GM20431 (cell line): ENCODE results near the gene JAKMIP1.

Experiments
- in situ Hi-C: fragments of 300-500 bp; cut with MseI, MboI; formaldehyde crosslinking; loops from one replicate; pipeline ENCODE4 v1.15.0; 2020; ENCODE audit warnings: low sequenced_read_pairs; ENCODE audit not compliant: unreplicated experiment

Gene JAKMIP1

DNA sequence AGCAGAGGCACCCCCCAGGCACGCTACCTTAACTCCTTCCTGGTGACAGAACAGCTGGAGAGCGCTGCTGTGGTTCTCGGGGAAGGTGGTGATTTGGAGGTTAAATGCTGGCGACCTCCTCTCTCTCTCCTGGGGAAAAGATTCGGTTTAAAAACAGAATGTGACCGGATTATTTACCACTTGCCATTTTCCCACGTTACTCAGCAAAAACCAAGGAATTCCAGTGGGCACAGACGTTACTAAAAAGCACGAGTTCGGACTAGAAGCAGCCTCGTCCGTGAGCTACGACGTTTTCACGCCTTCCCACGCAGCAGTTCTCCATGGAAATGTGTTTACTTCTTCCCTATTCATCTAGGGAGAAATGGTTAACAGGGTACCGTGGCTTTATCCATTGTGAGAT, 149.8 kb downstream of the JAKMIP1 start:
- in situ Hi-C loops = no loop called here

GRCh38 chr4:6049985-6050384, 150.4 kb downstream of the JAKMIP1 start:
- in situ Hi-C loops = no loop called here

- in situ Hi-C loops = no loop called here
Measured at GRCh38 chr4:6049278-6049677, 151.1 kb downstream of the JAKMIP1 start.

DNA sequence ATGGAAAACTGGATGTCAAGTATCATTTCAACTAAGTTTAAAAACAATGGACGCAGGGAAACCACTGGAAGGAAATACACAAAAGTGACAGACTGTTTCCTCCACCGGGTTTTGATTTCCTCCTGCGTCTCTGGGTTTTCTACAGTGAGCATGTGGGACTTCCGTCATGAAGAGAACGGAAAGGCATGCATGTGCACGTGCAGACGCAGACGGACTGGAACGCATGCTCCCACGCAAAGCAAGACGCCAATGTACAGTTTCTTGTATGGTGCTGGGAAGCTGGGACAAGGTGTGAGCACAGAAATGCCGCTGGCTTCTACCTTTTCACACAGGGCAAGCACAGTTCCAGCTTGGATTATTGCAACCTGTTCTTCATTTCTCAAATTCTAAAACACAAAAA, 151.8 kb downstream of the JAKMIP1 start:
- in situ Hi-C loops = no loop called here

GRCh38 chr4:6047130-6047673, 153.1 kb downstream of the JAKMIP1 start:
- in situ Hi-C loops = no loop called here

GRCh38 chr4:6046526-6047129, 153.7 kb downstream of the JAKMIP1 start:
- in situ Hi-C loops = no loop called here

DNA sequence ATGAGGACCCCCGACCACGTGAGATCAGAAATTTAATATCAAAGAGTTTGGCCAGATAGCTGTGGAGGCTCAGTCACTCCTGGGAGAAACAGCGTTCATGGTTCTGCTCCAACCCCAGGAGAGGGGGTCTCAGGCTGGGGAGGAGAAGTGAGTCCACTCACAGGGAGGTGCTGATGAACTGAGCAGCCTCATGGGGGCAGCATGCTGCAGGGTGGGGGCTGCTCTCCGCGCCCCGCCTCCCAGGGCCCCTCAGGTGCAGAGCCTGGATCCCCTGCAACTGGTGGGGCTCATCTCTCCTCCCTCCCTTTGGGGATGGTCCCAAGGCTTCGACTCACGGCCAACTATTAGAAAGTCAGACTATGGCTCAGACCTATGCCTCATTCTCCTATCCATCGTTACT, 155.5 kb downstream of the JAKMIP1 start:
- in situ Hi-C loops = no loop called here

DNA sequence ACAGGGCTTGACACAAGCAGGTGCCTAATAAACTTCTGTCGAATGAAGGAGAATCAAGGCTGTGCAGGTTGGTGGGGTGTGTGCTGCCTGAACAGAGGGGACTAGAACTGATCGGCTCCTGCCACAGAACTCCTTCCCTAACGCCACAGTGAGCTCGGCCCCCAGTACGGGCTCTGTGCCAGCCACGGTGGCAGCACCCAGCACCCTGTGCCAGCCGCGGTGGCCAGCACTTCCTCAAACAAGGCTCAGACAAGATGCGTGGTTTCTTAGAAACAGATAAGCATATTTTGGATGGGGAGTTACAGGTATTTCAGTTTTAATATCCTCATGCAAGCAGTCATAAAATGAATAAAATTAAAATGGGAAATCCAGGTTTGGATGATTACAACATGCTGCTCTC, 156.1 kb downstream of the JAKMIP1 start:
- in situ Hi-C loops = no loop called here

- in situ Hi-C loops = no loop called here
Measured at GRCh38 chr4:6043843-6044242, 156.5 kb downstream of the JAKMIP1 start.

GRCh38 chr4:6043188-6043587, 157.2 kb downstream of the JAKMIP1 start:
- in situ Hi-C loops = no loop called here

- in situ Hi-C loops = no loop called here
Measured at GRCh38 chr4:6042293-6043063, 157.9 kb downstream of the JAKMIP1 start.

DNA sequence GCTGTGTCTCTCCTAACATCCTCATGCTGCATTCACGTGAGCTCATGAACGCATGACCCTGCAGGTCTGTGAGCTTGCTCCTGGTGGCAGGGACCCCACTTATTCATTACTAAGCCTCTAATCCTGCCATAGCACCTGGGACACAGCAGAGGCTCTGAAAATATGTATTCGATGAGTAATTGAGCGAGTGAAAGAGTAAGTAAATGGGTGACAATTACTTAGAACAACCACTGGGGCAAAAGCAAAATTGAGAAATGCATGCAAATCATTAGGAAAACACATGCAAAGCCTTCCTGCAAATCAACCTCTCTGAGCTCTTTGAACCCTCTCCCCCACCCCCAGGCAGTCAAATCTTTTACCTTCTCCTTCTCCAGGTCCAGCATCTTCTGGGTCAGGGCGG, 158.5 kb downstream of the JAKMIP1 start:
- in situ Hi-C loops = no loop called here

GRCh38 chr4:6038711-6039110, 161.6 kb downstream of the JAKMIP1 start:
- in situ Hi-C loops = no loop called here

GRCh38 chr4:6035786-6036185, 164.6 kb downstream of the JAKMIP1 start:
- in situ Hi-C loops = no loop called here

DNA sequence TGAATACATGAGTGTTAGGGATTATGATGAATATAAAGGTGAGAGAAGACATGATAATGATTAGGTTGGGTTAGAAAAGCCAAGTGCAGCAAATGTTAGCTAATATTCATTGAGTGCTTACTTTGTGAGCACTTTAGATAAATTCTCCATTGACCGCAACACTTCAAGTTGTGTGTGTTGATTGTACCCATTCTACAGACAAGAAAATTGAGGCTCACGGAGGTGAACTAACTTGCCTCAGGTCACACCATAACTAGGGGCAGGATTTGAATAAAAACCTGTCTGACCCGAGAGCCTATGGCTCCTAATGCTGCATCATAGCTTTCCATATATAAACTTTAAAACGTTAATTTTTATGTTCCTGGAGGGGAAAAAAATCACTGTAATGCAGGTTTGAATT, 167.0 kb downstream of the JAKMIP1 start:
- in situ Hi-C loops = no loop called here

- in situ Hi-C loops = no loop called here
Measured at GRCh38 chr4:6032249-6033244, 167.8 kb downstream of the JAKMIP1 start.

- in situ Hi-C loops = no loop called here
Measured at GRCh38 chr4:6031846-6032245, 168.5 kb downstream of the JAKMIP1 start.

DNA sequence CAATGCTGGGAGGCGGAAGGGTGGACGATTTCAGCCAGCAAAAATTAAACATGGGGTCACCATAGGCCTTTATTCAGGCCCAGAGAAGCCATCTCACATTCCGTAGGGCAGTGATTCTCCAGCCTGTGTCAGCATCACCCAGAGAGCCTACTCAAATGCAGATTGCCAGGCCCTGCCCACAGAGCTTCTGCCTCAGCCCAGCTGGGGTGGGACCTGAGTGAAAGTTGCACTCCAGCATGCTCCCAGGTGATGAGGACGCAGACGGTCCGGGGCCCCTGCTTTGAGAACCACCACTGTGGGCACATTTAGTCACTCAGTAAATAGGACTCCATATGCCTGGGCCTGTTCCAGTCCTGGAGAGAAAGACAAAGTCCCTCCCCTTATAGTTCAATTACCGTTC, 169.7 kb downstream of the JAKMIP1 start:
- in situ Hi-C loops = no loop called here

DNA sequence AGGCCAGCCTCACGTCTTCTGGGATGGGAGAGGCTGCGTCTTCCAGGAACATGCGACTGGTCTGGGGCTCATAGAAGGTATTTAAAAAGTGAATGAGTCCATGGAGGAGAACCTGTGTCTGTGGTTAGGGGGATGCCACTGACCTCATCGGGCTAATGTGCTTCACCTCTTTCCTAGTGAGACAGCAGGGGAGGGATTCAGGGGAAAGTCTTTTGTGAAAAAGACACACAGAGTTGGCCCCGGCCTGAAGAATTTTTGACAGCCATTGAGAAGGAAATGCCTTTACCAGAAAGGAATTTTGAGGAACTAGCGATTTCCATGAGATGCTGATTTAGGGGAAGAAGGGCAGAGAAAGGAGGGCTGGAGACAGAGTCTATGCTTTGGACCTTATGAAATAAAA, 171.1 kb downstream of the JAKMIP1 start:
- in situ Hi-C loops = no loop called here

- in situ Hi-C loops = no loop called here
Measured at GRCh38 chr4:6028168-6028567, 172.2 kb downstream of the JAKMIP1 start.
